Karpas-422 (cell line): ENCODE measurements around the gene WHRN. TPM values are rescaled to one million over a fixed set of nuclear protein-coding genes. Genes with fewer than 3 reads are reported as not detected.

Experiments
- DNase-seq: peaks from one replicate; pipeline ENCODE4 v3.0.0-alpha.2; 2015
- H2AFZ ChIP-seq: fragments of 200-600 bp; sonication (generic); 2 replicates; pipeline ENCODE4 v1.6.1; 2014; ENCODE audit warnings: antibody characterized with exemption, low read length, mixed read lengths
- H3K27ac ChIP-seq: fragments of 200-600 bp; sonication (generic); 2 replicates; pipeline ENCODE4 v1.5.1; 2014; ENCODE audit warnings: mild to moderate bottlenecking, low read length, moderate library complexity
- H3K27me3 ChIP-seq: fragments of 200-600 bp; sonication (generic); 2 replicates; pipeline ENCODE4 v1.6.1; 2014; ENCODE audit warnings: low read length, mixed read lengths
- H3K36me3 ChIP-seq: fragments of 200-600 bp; sonication (generic); 2 replicates; pipeline ENCODE4 v1.6.1; 2014; ENCODE audit warnings: low read length, mixed read lengths; ENCODE audit not compliant: insufficient read depth
- H3K4me1 ChIP-seq: fragments of 200-600 bp; sonication (generic); 2 replicates; pipeline ENCODE4 v1.6.1; 2014; ENCODE audit warnings: mild to moderate bottlenecking, low read length, mixed read lengths
- H3K4me2 ChIP-seq: fragments of 200-600 bp; sonication (generic); 2 replicates; pipeline ENCODE4 v1.6.1; 2014; ENCODE audit warnings: low read length, low read depth, mild to moderate bottlenecking; ENCODE audit not compliant: poor library complexity, severe bottlenecking
- H3K4me3 ChIP-seq: fragments of 200-600 bp; sonication (generic); 2 replicates; pipeline ENCODE4 v1.5.1; 2014; ENCODE audit warnings: mild to moderate bottlenecking, antibody characterized with exemption, low read length, mixed read lengths
- H3K79me2 ChIP-seq: fragments of 200-600 bp; sonication (generic); 2 replicates; pipeline ENCODE4 v1.6.1; 2014; ENCODE audit warnings: mild to moderate bottlenecking, low read length, mixed read lengths
- H3K9ac ChIP-seq: fragments of 200-600 bp; sonication (generic); 2 replicates; pipeline ENCODE4 v1.6.0; 2014; ENCODE audit warnings: low read length
- H3K9me2 ChIP-seq: fragments of 200-600 bp; sonication (generic), shearing (Covaris generic); replicated peaks from 2 replicates; pipeline ENCODE4 v1.6.0; 2014; ENCODE audit warnings: mild to moderate bottlenecking, low read length, moderate library complexity; ENCODE audit not compliant: insufficient read depth
- H3K9me3 ChIP-seq: fragments of 300-700, 200-600 bp; sonication (generic); 2 replicates; pipeline ENCODE4 v1.6.1; 2014; ENCODE audit warnings: low read length, mixed read lengths
- H4K20me1 ChIP-seq: fragments of 200-600 bp; sonication (generic); 2 replicates; pipeline ENCODE4 v1.6.1; 2014; ENCODE audit warnings: mild to moderate bottlenecking, antibody characterized with exemption, low read length, low read depth; ENCODE audit not compliant: insufficient read depth
- total RNA-seq: library from RNA; depleted of rRNA; stranded (reverse); fragments of >200 nt; shearing (Covaris generic); gene quantifications from 2 replicates; pipeline ENCODE4 v1.2.3, GENCODE V29; 2014; ENCODE audit warnings: low replicate concordance

Gene WHRN
- total RNA-seq, 1 experiment from 2014 or later: 0.30 TPM

DNA sequence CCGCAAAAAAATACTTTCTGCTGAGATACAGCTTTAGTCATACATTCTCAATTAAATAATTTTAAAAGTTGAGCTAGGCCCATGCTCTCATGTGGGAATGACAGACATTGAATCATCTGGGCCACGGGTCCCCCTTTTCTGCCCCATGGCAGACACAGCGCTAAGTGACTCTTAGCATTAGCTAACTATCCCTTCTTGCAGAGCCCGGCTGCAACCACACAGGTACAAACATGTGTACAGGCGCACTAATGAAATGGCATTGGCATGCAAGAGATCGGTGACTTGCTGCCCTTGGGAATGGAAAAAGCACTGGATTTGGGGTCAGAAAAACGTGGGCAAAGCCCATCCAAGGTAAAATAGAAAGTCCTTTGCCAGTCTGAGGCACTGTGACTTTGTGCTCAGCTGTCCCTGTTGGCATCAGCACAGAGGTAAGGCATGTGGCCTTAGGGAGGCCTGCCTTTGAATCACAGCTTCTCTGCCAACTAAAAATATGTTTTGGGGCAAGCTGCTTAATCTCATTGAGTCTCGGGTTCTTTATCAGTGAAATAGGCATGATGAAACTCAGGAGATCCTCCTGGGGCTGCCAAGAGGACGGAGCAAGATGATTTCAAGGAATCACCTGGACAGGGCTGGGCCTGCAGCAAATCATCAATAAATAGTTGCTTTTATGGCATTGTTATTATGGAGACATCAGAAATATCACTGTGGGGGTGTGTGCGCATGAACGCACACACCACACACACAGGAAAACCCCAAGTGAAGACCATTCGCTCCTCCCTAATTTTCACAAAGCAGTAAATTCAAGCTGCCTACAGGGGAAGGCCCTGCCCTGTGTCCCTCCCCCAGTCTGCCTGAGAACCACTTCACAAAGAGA is 54.2 kb downstream of the WHRN start:
- Histone ChIP-seq H3K4me1 (peaks cover 16% of the 10 kb centered on the region), H3K79me2 (no peaks in the 10 kb centered on the region), H3K9me2 (no peaks in the 10 kb centered on the region), H4K20me1 (no peaks in the 10 kb centered on the region), H3K27ac (no peak overlapping the region), H3K9ac (no peak overlapping the region), H3K4me3 (no peak overlapping the region), H2AFZ (no peak overlapping the region), H3K36me3 (no peaks in the 10 kb centered on the region), H3K27me3 (no peaks in the 10 kb centered on the region), H3K4me2 (no peak overlapping the region), H3K9me3 (no peaks in the 10 kb centered on the region)
- DNase-seq: no peak

DNA sequence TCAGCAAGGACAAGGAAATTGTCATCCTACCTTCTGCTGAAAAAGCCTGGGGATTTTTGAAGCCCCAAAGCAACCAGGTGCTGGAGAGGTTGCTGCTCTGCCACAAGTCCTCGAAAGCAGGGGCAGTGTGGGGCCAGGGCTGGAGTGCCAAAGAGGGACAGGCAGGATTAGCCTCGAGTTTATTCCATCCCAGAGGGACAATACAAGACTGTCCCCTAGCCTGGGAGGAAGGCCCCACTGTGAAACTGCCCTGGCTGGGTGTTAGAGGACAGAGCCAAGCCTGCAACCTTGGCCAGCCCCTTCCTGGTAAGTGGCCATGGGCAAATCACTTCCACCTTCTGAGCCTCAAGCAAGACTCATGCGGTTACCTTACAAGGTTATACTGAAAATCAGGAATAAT is 55.1 kb downstream of the WHRN start:
- Histone ChIP-seq H3K79me2 (no peaks in the 10 kb centered on the region), H3K4me3 (no peak overlapping the region), H2AFZ (no peak overlapping the region), H3K9ac (no peak overlapping the region), H3K4me1 (peaks cover 16% of the 10 kb centered on the region), H3K4me2 (no peak overlapping the region), H3K9me2 (no peaks in the 10 kb centered on the region), H4K20me1 (no peaks in the 10 kb centered on the region), H3K9me3 (no peaks in the 10 kb centered on the region), H3K36me3 (no peaks in the 10 kb centered on the region), H3K27me3 (no peaks in the 10 kb centered on the region), H3K27ac (no peak overlapping the region)
- no peak for DNase-seq

DNA sequence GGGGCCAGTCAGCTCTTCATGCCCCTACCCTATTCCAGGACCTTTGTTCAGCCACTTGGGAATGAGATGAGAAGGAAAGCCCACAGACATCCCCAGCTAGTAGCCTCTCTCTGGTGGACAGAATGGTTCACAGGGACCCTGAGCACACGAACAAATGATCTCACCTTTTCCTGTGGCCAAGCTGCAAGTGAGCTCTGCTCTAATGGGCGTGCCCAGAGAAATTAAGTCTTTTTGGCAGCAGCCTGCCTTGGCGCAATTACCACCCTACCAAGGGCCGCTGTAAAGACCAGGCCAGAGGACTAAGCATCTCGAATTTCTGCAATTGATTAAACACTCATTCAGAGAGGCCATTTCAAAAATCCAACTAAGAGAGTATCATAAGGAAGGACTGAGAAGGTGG is 56.0 kb downstream of the WHRN start:
- no peaks in the 10 kb centered on the region for H3K9me3 ChIP-seq
- H2AFZ ChIP-seq: no peak overlapping the region
- H3K27me3 ChIP-seq: no peaks in the 10 kb centered on the region
- H3K9me2 ChIP-seq: no peaks in the 10 kb centered on the region
- H3K4me3 ChIP-seq: no peak overlapping the region
- peaks cover 16% of the 10 kb centered on the region for H3K4me1 ChIP-seq
- no peak for DNase-seq
- H3K36me3 ChIP-seq: no peaks in the 10 kb centered on the region
- H4K20me1 ChIP-seq: no peaks in the 10 kb centered on the region
- H3K9ac ChIP-seq: no peak overlapping the region
- no peaks in the 10 kb centered on the region for H3K79me2 ChIP-seq
- H3K4me2 ChIP-seq: no peak overlapping the region
- H3K27ac ChIP-seq: no peak overlapping the region

DNA sequence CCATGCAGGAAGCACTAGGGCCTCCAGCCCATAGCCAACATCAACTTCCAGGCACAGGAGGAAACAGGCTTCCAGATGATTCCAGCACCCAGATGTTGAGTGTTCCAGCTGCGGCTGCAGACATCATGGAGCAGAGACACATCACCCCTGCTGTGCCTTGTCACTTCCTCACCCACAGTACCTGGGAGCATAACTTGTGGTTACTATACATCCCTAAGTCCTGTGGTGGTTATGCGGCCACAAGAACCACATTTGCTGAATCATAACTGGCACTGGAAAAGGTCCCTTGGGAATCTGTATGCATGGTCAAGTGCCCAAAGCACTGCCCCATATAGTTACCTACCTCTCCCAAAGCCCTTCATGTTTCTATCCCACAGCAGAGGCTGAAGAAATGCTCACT is 56.6 kb downstream of the WHRN start:
- no peaks in the 10 kb centered on the region for H3K79me2 ChIP-seq
- H3K4me2 ChIP-seq: no peak overlapping the region

DNA sequence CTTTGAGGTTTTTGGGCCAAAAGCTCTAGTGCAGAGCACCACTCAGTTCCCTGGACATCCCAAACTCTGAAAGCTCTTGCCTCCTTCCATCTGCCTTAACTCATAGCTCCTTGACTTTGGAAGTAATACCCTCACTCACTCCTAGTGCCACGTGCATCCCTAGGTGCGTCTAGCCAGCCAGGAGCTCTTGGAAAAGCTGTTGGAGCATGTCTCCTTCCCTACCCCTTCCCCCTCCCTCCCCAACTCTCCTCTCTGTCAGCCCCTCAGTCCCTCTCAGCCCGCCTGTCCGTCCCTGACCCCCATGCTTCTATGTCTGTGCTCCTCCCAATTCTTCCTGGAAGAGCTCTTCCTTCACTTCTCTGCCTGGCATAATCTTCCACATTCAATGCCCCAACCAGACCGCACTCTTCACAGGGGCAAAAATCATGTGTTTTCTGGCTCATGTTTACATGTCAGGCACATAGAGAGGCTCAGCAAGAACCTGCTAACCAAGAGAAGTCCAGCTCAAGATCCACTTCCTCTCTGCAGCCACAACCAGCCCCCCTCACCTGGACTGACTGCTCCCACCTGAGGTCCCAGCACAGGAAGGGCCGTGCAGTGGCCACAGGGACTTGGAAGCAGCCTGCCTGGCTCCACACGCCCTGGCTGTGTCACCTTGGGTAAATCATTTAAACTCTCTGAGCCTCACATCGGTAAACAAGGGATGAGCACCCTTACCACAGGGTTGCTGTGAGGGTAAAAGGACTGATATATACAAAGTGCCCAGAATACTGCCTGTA is 58.4 kb downstream of the WHRN start:
- Histone ChIP-seq H3K4me2 (no peak overlapping the region), H2AFZ (no peak overlapping the region), H3K9me3 (no peaks in the 10 kb centered on the region), H3K9me2 (no peaks in the 10 kb centered on the region), H4K20me1 (no peaks in the 10 kb centered on the region), H3K79me2 (no peaks in the 10 kb centered on the region), H3K27me3 (no peaks in the 10 kb centered on the region), H3K4me1 (peaks cover 4% of the 10 kb centered on the region; the same call in 1 of the 2 replicates), H3K36me3 (no peaks in the 10 kb centered on the region), H3K27ac (no peak overlapping the region), H3K9ac (no peak overlapping the region), H3K4me3 (no peak overlapping the region)
- DNase-seq: no peak

More for the DNA sequence above, 56.6 kb downstream of the WHRN start:
- Histone ChIP-seq H3K4me1 (peaks cover 16% of the 10 kb centered on the region), H3K27me3 (no peaks in the 10 kb centered on the region), H3K4me3 (no peak overlapping the region), H3K27ac (no peak overlapping the region), H4K20me1 (no peaks in the 10 kb centered on the region), H2AFZ (no peak overlapping the region), H3K9me3 (no peaks in the 10 kb centered on the region), H3K9ac (no peak overlapping the region), H3K9me2 (no peaks in the 10 kb centered on the region), H3K36me3 (no peaks in the 10 kb centered on the region)
- DNase-seq: no peak

DNA sequence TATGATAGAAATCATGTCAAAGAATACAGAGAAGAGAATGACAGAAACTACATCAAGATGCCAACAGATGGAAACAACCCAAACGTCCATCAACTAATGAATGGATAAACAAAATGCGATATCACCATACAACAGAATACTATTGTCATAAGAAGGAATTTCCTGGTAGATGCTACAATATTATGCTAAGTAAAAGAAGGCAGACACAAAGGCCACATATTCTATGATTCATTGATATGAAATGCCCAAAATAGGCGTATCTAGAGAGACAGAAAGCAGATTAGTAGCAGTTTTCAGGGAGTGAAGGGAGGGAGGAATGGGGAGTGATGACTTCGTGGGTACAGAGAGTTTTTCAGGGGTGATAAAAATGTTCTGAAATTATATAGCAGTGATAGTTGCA is 59.2 kb downstream of the WHRN start:
- no peak overlapping the region for H3K4me3 ChIP-seq
- H3K4me2 ChIP-seq: no peak overlapping the region
- H3K27me3 ChIP-seq: no peaks in the 10 kb centered on the region
- DNase-seq: no peak
- no peak overlapping the region for H2AFZ ChIP-seq
- no peaks in the 10 kb centered on the region for H3K36me3 ChIP-seq
- H3K9me3 ChIP-seq: no peaks in the 10 kb centered on the region
- H4K20me1 ChIP-seq: no peaks in the 10 kb centered on the region
- H3K4me1 ChIP-seq: no peaks in the 10 kb centered on the region
- H3K9ac ChIP-seq: no peak overlapping the region
- no peaks in the 10 kb centered on the region for H3K9me2 ChIP-seq
- H3K27ac ChIP-seq: no peak overlapping the region
- no peaks in the 10 kb centered on the region for H3K79me2 ChIP-seq

DNA sequence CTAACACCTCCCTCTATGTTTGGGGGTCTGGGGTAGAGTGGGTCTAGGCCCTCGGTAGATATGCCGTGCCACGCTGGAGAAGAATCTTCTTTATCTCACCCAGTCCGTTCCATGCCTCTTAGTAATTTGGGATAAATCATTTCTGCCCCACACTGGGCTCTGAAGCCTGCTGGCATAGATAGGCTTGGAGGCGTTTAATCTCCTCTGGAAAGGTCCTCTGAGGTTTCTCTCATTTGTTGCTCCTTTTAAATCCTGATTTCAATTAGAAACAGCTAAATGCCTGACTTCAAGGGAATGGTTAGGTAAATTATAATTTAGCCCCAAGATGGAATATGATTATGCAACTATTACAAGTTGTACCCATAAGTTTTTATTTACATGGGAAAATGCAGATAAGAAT is 59.7 kb downstream of the WHRN start:
- H3K9me3 ChIP-seq: no peaks in the 10 kb centered on the region
- no peak overlapping the region for H3K27ac ChIP-seq
- no peak for DNase-seq
- no peak overlapping the region for H2AFZ ChIP-seq
- no peaks in the 10 kb centered on the region for H4K20me1 ChIP-seq
- no peak overlapping the region for H3K4me3 ChIP-seq
- no peak overlapping the region for H3K9ac ChIP-seq
- no peaks in the 10 kb centered on the region for H3K4me1 ChIP-seq
- H3K4me2 ChIP-seq: no peak overlapping the region
- H3K79me2 ChIP-seq: no peaks in the 10 kb centered on the region
- H3K9me2 ChIP-seq: no peaks in the 10 kb centered on the region
- no peaks in the 10 kb centered on the region for H3K36me3 ChIP-seq
- no peaks in the 10 kb centered on the region for H3K27me3 ChIP-seq

DNA sequence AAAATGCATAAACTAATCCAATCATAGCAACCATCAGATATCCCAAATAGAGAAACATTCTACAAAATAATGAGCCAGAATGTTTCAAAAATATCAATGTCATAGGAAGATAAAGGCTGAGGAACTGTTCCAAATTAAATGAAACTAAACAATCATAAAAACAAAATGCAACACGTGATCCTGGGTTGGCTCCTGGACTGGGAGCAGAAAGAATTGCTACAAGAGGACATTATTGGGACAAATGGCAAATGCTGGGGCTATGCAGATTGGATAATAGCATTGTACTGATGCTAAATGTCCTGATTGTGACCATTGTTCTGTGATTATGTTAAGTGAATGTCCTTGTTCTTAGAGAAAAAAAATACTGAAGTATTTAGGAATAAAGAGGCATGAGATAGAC is 63.3 kb downstream of the WHRN start:
- DNase-seq: no peak
- H3K4me2 ChIP-seq: no peak overlapping the region
- no peaks in the 10 kb centered on the region for H3K9me2 ChIP-seq
- H3K36me3 ChIP-seq: no peaks in the 10 kb centered on the region
- H3K9ac ChIP-seq: no peak overlapping the region
- H4K20me1 ChIP-seq: no peaks in the 10 kb centered on the region
- H3K9me3 ChIP-seq: no peaks in the 10 kb centered on the region
- H2AFZ ChIP-seq: no peak overlapping the region
- H3K27ac ChIP-seq: no peak overlapping the region
- no peaks in the 10 kb centered on the region for H3K79me2 ChIP-seq
- H3K4me3 ChIP-seq: no peak overlapping the region
- no peaks in the 10 kb centered on the region for H3K27me3 ChIP-seq
- H3K4me1 ChIP-seq: no peaks in the 10 kb centered on the region
